ENCODE results near the gene STK17B.

STK17B gene

DNA sequence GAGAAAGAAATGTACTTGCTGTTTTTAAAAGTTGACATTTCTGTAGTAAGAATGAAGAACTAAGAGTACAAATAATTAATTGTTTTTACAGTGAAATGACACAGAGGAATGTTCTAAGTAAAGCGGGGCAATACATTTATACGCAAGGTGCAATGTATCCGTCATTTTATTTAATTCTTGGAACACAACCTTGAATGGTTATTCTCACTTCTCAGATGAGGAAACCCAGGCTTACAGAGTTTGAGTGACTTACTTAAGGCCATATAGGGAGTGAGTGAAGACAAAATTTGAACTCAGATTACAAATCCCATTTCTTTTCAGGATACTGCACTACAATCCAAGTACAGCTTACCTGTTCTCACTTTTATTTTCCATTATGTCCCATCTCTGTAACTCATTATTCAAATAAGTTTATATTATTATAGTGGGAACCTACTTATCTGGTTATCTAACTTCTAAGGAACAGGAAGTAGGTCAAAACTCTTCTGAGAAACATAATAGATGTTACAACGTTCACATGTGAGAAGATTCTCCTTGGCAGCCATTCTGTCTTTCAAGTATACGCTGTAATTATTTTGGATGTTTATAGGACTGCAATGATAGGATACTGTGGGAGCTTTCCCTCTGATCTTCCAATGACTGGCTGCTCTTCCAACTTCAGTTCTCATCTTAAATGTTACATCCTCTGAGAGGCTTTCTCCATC is 12.3 kb upstream of the STK17B start:
- DNase-seq (ENCODE audit: low read depth) = no peak

GRCh38 chr2:196183172-196183473 is 11.7 kb upstream of the STK17B start:
- no peak for DNase-seq (ENCODE audit: low read depth)

- DNase-seq (ENCODE audit: low read depth) = no peak
Measured at GRCh38 chr2:196182439-196183171, 11.2 kb upstream of the STK17B start.

DNA sequence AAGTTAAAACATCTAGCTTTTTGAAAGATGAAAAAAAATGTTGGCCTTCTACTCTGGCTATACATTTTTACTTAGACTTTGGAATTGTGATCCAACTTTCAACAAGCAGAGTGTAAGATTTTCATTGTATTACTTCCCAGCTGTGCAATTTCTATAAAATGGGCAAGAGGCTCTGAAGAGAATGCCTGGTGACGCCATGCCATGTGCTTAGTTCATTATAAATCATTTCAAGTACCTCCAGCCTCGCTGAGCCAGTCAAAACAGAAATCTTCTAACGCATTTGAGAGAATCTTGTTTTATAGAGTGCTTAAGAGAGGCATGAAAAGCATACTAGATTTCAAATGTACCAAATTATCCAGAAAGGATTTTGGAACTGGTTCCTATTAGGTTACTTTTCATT is 10.1 kb upstream of the STK17B start:
- DNase-seq (ENCODE audit: low read depth) = no peak

DNA sequence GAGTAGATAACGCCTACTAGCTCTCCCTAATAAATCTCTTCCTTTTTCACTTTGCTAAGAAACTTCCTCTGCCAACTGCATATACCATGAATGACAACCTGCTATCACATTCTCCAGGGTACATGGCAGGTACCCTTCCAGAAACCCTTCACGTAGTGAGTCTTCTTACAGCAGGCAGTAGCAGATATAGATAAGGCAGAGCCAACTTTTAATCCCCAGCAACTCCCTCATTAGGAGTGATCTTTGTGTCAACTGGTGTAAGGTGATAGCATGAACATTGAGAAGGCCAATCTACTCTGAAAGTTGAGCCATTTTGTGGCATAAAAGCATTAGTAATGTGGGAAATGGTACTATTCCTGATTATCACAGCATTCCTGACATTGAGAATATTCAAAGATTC is 5.7 kb upstream of the STK17B start:
- no peak for DNase-seq (ENCODE audit: low read depth)

DNA sequence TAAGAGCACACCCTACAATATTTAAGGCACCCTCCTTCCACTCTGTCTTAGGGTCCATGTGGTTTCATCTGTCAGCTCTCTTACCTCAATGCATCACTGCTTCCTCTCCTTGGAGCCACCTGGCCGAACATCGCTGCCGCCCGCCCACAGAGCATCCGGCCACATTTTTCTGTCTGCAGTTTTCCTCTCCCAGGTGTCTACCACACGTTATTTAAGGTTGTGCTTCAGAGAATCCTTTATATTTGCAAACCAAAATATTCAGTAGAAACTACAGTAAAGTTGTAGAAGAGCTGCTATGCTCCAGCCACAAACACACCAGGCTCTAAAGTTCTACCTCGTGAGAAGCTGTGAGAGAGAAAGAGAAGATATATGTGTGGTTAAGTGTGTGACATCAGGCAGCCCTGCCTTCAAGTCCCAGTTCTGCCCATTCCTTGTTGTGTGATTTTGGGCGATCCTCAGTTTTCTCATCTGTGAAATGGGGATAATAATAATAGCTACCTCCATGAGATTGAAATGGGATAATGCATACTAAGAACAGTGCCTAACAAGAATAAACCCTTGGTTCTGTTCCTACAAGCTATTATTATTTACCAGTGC is 4.9 kb upstream of the STK17B start:
- DNase-seq (ENCODE audit: low read depth) = peak; percentile 67

- DNase-seq (ENCODE audit: low read depth) = no peak
Measured at GRCh38 chr2:196174404-196174803, 3.0 kb upstream of the STK17B start.

GRCh38 chr2:196173505-196173904 is 2.1 kb upstream of the STK17B start:
- DNase-seq (ENCODE audit: low read depth) = no peak

- DNase-seq (ENCODE audit: low read depth) = no peak
Measured at GRCh38 chr2:196172951-196173350, 1.6 kb upstream of the STK17B start.

DNA sequence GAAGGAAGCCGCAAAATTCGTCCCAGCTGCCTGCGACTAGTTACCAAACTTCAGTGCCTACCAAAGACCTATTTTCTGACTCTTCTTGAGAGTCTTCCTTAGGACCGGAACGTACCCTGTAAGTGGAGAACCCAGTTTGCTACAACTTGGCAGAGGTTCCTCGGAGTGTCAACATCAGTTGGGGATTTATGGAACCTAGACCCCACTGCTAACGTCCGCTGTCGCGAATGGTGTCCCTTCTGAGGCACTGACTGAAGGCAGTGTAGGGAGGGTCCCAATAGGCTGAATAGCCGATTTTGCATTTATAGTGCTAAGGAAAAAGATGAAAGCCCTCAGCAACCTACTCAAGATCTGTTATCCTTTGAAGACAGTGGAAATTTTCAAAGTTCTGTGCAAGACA is 568 bp upstream of the STK17B start:
- no peak for DNase-seq (ENCODE audit: low read depth)

DNA sequence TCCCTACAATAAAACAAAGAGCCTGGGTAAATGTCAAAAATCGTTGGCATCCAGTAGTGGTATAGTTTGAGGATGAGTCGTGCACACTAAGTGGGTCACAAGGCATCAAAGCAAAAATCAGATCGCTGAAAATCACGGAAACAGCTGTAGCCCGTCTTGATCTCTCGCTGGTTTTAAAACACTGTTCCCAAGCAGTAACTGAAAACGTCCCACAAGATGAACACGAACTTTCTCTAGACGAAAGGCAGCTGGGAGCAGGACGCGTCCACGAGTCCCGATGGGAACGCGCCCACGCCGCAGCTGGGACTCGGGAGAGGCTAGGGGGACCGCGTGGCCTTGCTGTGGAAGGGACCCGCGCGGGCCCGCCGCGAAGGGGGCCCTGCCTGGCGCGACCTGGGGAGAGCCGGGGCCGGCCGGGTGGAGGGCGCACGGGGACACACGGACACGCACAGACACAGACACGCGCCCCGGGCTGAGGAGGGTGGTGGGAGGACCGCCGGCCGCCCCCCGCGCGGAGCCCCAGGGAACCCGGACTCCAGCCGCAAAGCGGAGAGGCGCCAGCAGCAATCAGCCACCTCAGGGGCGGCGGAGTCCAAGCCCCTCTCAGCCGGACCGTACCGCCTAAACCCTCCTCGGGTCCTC is 651 bp downstream of the STK17B start:
- DNase-seq (ENCODE audit: low read depth) = no peak

- no peak for DNase-seq (ENCODE audit: low read depth)
Measured at GRCh38 chr2:196170213-196170605, 1.2 kb downstream of the STK17B start.

DNA sequence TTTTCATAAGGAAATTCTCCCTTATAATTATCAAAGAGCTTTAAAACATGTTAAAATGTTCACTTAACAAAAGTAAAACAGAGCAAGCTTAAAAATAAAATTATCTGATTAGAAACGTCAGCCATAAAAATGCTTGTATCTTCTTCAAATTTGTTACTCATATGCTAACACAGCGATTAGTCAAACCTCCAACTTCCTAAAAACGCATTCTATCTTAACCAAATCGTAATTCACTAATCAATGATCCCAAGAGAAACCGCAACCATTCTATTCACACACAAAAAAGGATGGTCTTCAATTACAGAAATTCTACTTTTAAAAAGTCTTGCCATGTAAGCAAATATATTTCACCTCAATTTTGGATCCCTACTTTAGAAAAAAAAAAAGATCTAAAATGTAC is 1.9 kb downstream of the STK17B start:
- DNase-seq (ENCODE audit: low read depth) = no peak

- no peak for DNase-seq (ENCODE audit: low read depth)
Measured at GRCh38 chr2:196168181-196168580, 3.2 kb downstream of the STK17B start.

- no peak for DNase-seq (ENCODE audit: low read depth)
Measured at GRCh38 chr2:196167666-196168065, 3.7 kb downstream of the STK17B start.

DNA sequence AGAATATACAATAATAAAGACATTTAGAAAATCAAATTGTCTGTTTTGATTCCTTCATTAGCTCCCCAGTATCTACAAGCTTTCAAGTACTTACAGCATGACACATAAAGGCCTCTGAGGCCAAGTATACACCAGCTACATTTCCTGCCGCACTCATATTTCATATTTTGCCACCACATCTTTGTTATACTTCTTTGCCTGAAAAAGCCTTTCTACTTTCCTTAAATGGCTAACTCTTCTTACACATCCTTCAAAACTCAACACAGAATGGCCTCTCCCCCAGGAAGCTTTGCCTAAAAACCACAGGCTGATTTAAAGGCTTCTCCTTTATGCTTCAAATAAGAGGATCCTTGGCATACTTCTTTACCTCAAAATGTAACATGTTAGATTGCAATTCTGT is 4.5 kb downstream of the STK17B start:
- no peak for DNase-seq (ENCODE audit: low read depth)

DNA sequence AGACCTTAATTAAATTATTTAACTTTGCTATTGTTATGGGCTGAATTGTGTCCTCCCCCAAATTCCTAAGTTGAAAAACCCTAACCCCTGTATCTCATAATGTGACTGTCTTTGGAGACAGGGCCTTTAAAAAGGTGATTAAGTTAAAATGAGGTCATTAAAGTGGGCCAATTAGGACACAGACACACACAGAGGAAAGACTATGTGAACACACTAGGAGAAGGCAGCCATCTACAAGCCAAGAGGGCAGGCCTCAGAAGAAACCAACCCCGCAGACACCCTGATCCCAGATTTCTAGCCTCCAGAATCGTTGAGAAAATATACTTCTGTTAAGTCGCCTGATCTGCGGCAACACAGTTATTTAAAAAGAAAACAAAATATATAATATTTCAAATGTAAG is 6.4 kb downstream of the STK17B start:
- DNase-seq (ENCODE audit: low read depth) = no peak

DNA sequence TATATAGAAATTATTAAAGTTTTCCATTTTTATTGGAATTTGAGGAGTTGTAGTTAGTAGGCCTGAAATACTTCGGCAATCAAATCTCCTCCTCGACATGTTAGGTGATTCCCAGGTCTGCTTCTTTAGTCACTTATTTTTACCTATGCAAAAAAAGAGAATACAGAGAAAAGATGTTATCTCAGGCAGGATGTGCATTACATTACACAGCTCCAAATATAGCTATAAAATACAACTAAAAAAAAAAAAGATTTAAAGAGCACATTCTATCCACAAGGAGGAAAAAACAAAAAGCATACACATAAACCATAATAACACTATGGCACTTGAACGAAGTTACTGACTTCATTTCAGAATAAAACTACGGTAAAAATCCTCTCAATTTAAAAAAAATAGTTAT is 8.1 kb downstream of the STK17B start:
- DNase-seq (ENCODE audit: low read depth) = no peak

- DNase-seq (ENCODE audit: low read depth) = no peak
Measured at GRCh38 chr2:196162586-196163175, 8.7 kb downstream of the STK17B start.

- no peak for DNase-seq (ENCODE audit: low read depth)
Measured at GRCh38 chr2:196160946-196161345, 10.4 kb downstream of the STK17B start.

DNA sequence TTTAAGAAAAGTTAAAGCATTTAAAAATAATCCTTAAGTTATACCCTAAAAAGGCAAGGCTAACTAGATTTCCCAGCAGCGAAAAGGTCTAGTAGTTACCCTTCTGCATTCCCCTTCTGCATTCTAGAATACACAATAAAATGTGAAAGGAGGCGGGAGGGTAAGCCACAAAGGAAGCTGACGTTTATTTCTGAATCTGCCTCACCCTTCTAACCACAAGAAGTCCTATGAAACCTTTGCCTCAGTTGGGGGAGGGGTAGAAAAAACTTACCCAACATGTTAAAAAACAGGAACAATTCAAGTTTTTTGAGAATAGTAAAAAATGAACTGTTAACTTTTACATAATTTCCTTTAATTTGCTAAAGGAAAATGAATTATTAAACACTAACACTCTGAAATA is 11.3 kb downstream of the STK17B start:
- no peak for DNase-seq (ENCODE audit: low read depth)

DNA sequence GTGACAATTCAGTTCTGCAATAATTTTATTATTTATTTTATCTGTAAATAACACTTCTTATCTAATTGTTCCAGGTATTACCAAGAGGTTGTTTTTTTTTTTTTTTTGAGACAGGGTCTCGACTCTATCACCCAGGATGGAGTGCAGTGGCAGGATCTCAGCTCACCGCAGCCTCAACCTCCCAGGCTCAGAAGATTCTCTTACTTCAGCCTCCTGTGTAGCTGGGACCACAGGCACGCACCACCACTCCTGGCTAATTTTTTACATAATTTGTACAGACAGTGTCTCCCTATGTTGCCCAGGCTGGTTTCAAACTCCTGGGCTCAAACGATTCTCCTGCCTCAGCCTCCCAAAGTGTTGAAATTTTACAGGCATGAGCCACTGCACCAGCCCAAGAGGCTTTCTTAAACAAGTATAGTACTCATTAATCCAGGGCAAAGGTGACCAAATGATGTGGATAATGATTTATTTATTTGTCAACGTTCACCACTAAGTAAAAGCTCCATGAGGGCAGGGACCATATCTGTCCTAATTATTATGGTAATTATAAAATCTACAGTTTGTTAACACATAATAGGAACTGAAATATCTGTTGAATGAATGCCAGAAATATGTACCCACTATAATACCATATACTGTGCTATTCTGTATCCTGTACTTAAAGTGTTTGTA is 12.0 kb downstream of the STK17B start:
- no peak for DNase-seq (ENCODE audit: low read depth)

Measured in activated T-cell treated with anti-CD3 and anti-CD28 coated beads for 1 hour (primary cell).